Transverse colon (tissue), 4 donors: Measurements from ENCODE around the gene NPAT. TPM values are rescaled to one million over a fixed set of nuclear protein-coding genes. Genes with fewer than 3 reads are reported as not detected.

Source experiments
- DNase-seq: peaks from one replicate; pipeline ENCODE4 v3.0.0-alpha.2; 2019
- H3K27ac ChIP-seq, 4 donors: fragments of 200-600 bp; sonication (generic); 2 replicates each; pipeline ENCODE4 v1.5.1; 2016 to 2018; ENCODE audit warnings: inconsistent platforms in 4 of 4
- H3K27me3 ChIP-seq: fragments of 200-600 bp; sonication (generic); 2 replicates; pipeline ENCODE4 v1.5.1; 2017; ENCODE audit warnings: inconsistent platforms
- H3K36me3 ChIP-seq, 4 donors: fragments of 200-600 bp; sonication (generic); 2 replicates each; pipeline ENCODE4 v1.5.1; 2017 to 2019; ENCODE audit warnings: inconsistent platforms in 4 of 4
- H3K4me1 ChIP-seq, 4 donors: fragments of 200-600 bp; sonication (generic); 2 replicates each; pipeline ENCODE4 v1.5.1; 2017 to 2020; ENCODE audit warnings: inconsistent platforms in 4 of 4
- H3K4me3 ChIP-seq, 4 donors: fragments of 200-600 bp; sonication (generic); 1 replicate in 1 of 4; 2 replicates in 3 of 4; pipeline versions ENCODE4 v1.5.1 to v1.6.1; 2017 to 2019; ENCODE audit warnings: inconsistent platforms in 4 of 4
- H3K9me3 ChIP-seq, 2 donors: fragments of 200-600 bp; sonication (generic); 2 replicates each; pipeline ENCODE4 v1.5.1; 2017 to 2019; ENCODE audit warnings: inconsistent platforms in 2 of 2
- EP300 ChIP-seq: sonication (generic); formaldehyde crosslinking; IDR thresholded peaks from one replicate; pipeline ENCODE4 v1.6.1; 2017; ENCODE audit warnings: antibody characterized with exemption, low read depth
- POLR2A ChIP-seq: fragments of 450-650 bp; IDR thresholded peaks from one replicate; pipeline ENCODE4 v1.6.1; 2016; ENCODE audit warnings: antibody characterized with exemption, mild to moderate bottlenecking, moderate library complexity
- POLR2AphosphoS5 ChIP-seq, 3 donors: sonication (generic); formaldehyde crosslinking; IDR thresholded peaks; one replicate each; pipeline ENCODE4 v1.6.1; 2016; ENCODE audit warnings: antibody characterized with exemption in 3 of 3
- WGBS, 2 donors: methylation state at CpG; one replicate each; pipeline ENCODE4 v1.1.5; 2018; ENCODE audit warnings: low coverage in 1 of 2; 5-methylcytosine and 5-hydroxymethylcytosine counted together
- in situ Hi-C, 4 donors: fragments of 200-750 bp; cut with MboI; loops; one replicate each; pipeline versions ENCODE4 v1.15.0 to v1.15.1; 2017; ENCODE audit warnings: low sequenced_read_pairs in 3 of 4, low pct_ligation_motif_present in 1 of 4, low pct_unique_long_range_greater_than_20kb in 1 of 4
- intact Hi-C: fragments of 100-400 bp; cut with DNase I; formaldehyde crosslinking; loops from one replicate; pipeline ENCODE4 v1.15.1; 2023; ENCODE audit warnings: low total_unique reads
- total RNA-seq, 4 donors: library from RNA; depleted of rRNA; stranded (reverse); fragments of >200 nt; gene quantifications; one replicate each; pipeline ENCODE4 v1.1.0, GENCODE V29; 2016
- TF ChIP-seq, protein P1 (sequence below), 5 experiments: fragments of 200-600 bp in 3 of 5; fragments of 450-650 bp in 2 of 5; sonication (generic) in 3 of 5; IDR thresholded peaks; 1 replicate in 2 of 5; 2 replicates in 3 of 5; pipeline ENCODE4 v1.5.1; 2016 to 2017; ENCODE audit warnings: antibody characterized with exemption in 5 of 5, inconsistent platforms in 3 of 5, mild to moderate bottlenecking in 2 of 5, moderate library complexity in 1 of 5

Gene NPAT
- total RNA-seq, 4 donors from 2014 or later, result 10.5 to 19.5 (median 13.9) TPM

DNA sequence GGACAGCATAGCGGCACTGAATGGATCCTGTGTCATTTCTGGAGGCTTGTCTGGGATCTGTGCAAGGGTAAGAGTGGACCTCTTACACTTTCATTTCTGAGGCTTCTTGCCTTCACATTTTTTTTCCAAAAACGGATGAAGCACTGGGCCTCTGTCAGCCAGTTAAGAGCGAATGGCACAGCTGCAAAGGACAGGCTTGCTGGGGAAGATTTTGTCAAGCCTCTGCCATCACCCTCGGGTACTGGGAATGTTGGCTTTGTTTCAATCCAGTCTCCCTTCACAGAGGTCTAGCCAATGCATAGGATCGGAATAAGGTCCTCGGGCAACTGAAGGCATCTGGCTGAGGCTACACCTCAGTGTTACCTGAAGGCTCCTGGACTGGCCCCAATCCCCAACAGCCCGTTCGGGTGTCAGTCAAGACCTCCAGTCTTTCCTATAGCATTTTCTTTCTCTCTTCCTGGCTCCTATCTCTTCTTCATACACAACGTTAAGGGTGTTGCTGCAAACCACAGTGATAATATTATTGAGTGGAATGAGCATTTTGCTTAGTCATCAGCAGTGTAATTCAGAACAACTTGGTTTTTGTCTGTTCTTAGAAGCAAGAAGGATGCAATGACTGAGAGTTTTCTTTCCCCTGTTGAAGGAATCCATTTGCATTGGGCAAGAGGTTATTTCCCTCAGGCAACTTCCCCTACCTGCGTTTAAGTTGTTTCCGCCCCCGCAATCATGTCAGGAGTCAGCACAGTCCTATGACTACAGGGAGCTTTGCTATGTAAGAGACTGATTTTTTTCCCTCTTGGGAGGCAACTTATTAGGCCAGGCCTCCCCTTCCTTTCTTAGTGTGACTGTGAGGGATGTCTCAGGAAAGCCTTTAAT lies 22.8 kb downstream of the NPAT start:
- 53 to 79% methylated on average over 7 to 12 of the region's 12 CpGs for WGBS, 2 donors
- no peak overlapping the region for H3K4me3 ChIP-seq

DNA sequence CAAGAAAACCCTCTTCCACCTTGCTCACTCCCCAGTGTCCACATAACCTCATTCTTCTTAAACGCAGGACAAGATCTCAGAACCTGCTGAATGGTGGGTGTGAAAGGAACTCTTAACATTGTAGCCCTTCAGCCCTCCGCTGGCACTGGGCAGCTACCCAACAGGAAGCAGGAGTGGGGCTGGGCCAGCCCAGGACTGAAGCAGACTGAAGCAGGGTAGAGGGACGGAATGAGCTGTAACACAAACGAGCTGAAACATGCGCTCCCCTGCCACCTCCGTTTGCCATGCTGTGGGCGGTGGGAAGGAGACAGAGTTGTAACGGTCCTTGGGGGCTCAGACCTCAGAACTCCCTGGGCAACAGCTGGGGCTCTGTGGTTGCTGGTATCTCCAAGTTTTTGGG lies 23.6 kb downstream of the NPAT start:
- intact Hi-C loops (no loop called here), in situ Hi-C loops (no loop called here)
- H3K27me3 ChIP-seq, result no peaks in the 10 kb centered on the region
- no peak overlapping the region for H3K4me3 ChIP-seq
- no peak overlapping the region for H3K27ac ChIP-seq
- no peaks in the 10 kb centered on the region for H3K4me1 ChIP-seq
- WGBS, 2 donors, result 92 to 100% methylated on average over 1 to 8 of the region's 8 CpGs
- no peaks in the 10 kb centered on the region for H3K9me3 ChIP-seq
- TF ChIP-seq EP300, result no peak
- TF ChIP-seq POLR2A, result no peak
- TF ChIP-seq POLR2AphosphoS5 (IDR thresholded peaks at IDR 0.05), result no peak
- TF ChIP-seq, protein P1, sequence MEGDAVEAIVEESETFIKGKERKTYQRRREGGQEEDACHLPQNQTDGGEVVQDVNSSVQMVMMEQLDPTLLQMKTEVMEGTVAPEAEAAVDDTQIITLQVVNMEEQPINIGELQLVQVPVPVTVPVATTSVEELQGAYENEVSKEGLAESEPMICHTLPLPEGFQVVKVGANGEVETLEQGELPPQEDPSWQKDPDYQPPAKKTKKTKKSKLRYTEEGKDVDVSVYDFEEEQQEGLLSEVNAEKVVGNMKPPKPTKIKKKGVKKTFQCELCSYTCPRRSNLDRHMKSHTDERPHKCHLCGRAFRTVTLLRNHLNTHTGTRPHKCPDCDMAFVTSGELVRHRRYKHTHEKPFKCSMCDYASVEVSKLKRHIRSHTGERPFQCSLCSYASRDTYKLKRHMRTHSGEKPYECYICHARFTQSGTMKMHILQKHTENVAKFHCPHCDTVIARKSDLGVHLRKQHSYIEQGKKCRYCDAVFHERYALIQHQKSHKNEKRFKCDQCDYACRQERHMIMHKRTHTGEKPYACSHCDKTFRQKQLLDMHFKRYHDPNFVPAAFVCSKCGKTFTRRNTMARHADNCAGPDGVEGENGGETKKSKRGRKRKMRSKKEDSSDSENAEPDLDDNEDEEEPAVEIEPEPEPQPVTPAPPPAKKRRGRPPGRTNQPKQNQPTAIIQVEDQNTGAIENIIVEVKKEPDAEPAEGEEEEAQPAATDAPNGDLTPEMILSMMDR (IDR thresholded peaks at IDR 0.05), result no peak
- DNase-seq, result no peak
- H3K36me3 ChIP-seq, result peaks cover 0 to 23% (median 3%) of the 10 kb centered on the region in 4 donors

More for the DNA sequence above, 22.8 kb downstream of the NPAT start:
- Histone ChIP-seq H3K36me3 (peaks cover 0 to 17% (median 1%) of the 10 kb centered on the region in 4 donors), H3K27me3 (no peaks in the 10 kb centered on the region), H3K27ac (no peak overlapping the region), H3K9me3 (peaks cover 0 to 1% of the 10 kb centered on the region in 2 donors), H3K4me1 (no peaks in the 10 kb centered on the region)
- TF ChIP-seq POLR2A, result no peak
- no peak for TF ChIP-seq POLR2AphosphoS5 (IDR thresholded peaks at IDR 0.05)
- TF ChIP-seq, protein P1 (IDR thresholded peaks at IDR 0.05), result no peak
- no peak for TF ChIP-seq EP300
- DNase-seq, result no peak
- intact Hi-C loops (no loop called here), in situ Hi-C loops (loop anchor here in 1 of 4 donors (25.0 kb wide), 1 partner anchor 463 kb away; the partner anchor contains the start of gene DDX10)

DNA sequence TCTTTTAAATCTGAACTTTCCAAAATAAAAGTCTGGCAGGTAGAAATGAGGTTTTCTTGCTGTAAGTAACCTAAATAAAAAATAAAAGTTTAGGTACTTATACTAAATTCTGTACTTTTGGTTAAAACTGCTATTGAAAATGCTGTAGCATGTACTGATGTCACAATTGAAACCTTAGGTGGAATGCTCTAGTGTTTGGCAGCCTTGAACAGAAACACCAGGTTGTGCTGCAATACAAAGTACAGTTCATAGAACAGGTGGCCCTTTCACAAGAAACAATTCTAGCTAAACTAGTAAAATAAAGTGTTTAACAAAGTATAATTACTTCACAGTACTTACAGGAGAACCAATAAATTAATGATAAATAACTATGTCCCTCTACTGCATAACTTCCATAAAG lies 25.1 kb downstream of the NPAT start:
- no peaks in the 10 kb centered on the region for H3K27me3 ChIP-seq
- H3K4me1 ChIP-seq, result no peaks in the 10 kb centered on the region
- peaks cover 0 to 37% (median 3%) of the 10 kb centered on the region in 4 donors for H3K36me3 ChIP-seq
- H3K27ac ChIP-seq, result no peak overlapping the region
- intact Hi-C loops, result no loop called here
- no peaks in the 10 kb centered on the region for H3K9me3 ChIP-seq
- DNase-seq, result no peak
- no peak overlapping the region for H3K4me3 ChIP-seq
- in situ Hi-C loops, result no loop called here
- TF ChIP-seq EP300, result no peak
- no peak for TF ChIP-seq POLR2A
- TF ChIP-seq POLR2AphosphoS5 (IDR thresholded peaks at IDR 0.05), result no peak
- TF ChIP-seq, protein P1 (IDR thresholded peaks at IDR 0.05), result no peak

DNA sequence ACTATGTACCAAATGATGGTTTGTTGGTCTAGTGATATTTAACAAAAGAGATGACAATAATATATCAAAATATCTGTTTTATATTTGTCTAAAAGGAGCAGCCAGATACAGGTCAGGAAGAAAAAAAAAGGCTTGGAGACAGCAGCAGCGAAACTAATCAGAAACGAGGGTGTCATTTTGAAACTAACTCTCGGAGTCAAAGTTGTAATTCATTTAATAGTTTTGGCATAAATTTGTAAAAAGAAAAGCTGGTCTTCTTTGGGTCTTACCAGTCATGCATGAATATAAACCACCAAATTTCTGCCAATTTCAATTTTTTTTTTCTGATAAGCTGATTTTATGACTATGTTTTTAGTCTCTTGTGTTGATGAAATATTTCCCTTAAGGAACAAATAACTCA lies 25.5 kb downstream of the NPAT start:
- peaks cover 0 to 41% (median 3%) of the 10 kb centered on the region in 4 donors for H3K36me3 ChIP-seq
- H3K4me3 ChIP-seq, result no peak overlapping the region
- in situ Hi-C loops, result no loop called here
- H3K4me1 ChIP-seq, result no peaks in the 10 kb centered on the region
- TF ChIP-seq POLR2A (no peak), EP300 (no peak), POLR2AphosphoS5 (IDR thresholded peaks at IDR 0.05) (no peak)
- TF ChIP-seq, protein P1 (IDR thresholded peaks at IDR 0.05), result no peak
- H3K27me3 ChIP-seq, result no peaks in the 10 kb centered on the region
- WGBS, 2 donors, result 76 to 90% methylated on average over 3 of the region's 3 CpGs
- no peak overlapping the region for H3K27ac ChIP-seq
- H3K9me3 ChIP-seq, result no peaks in the 10 kb centered on the region
- no peak for DNase-seq
- intact Hi-C loops, result no loop called here
